Kidney (tissue), 14 donors: Measurements from ENCODE around the gene PLEKHO2. TPM values are rescaled to one million over a fixed set of nuclear protein-coding genes. Genes with fewer than 3 reads are reported as not detected.

Experiments
- DNase-seq, 5 donors: peaks; one replicate each; pipeline ENCODE4 v3.0.0-alpha.2; 2013 to 2020
- FAIRE-seq: peaks from 2 replicates; lab custom pipeline; 2012; peaks lifted over from hg19 to GRCh38; lab: Jason Lieb, UNC
- H3K27ac ChIP-seq, 2 donors: one replicate each; pipeline ENCODE4 v1.7.0; 2013; ENCODE audit warnings: low read depth in 2 of 2, low read length in 2 of 2, inconsistent platforms in 1 of 2
- H3K27me3 ChIP-seq: one replicate; pipeline ENCODE4 v1.7.1; 2013; ENCODE audit warnings: low read length, inconsistent platforms; ENCODE audit not compliant: control insufficient read depth, insufficient read depth
- H3K36me3 ChIP-seq, 3 donors: one replicate each; pipeline versions ENCODE4 v1.7.0 to v1.7.1; 2013; ENCODE audit warnings: low read length in 3 of 3, control low read depth in 1 of 3, inconsistent platforms in 1 of 3; ENCODE audit not compliant: insufficient read depth in 3 of 3, control insufficient read depth in 2 of 3
- H3K4me1 ChIP-seq, 3 donors: one replicate each; pipeline versions ENCODE4 v1.7.0 to v1.7.1; 2013; ENCODE audit warnings: low read length in 3 of 3, inconsistent platforms in 1 of 3, low read depth in 1 of 3; ENCODE audit not compliant: control insufficient read depth in 2 of 3, insufficient read depth in 2 of 3
- H3K4me3 ChIP-seq, 3 donors: one replicate each; pipeline versions ENCODE4 v1.7.0 to v1.8.1; 2013; ENCODE audit warnings: low read length in 3 of 3, control low read depth in 1 of 3, inconsistent platforms in 1 of 3
- H3K9ac ChIP-seq, 3 donors: one replicate each; pipeline versions ENCODE4 v1.7.0 to v1.7.1; 2013; ENCODE audit warnings: low read length in 3 of 3, control low read depth in 1 of 3, inconsistent platforms in 1 of 3
- H3K9me3 ChIP-seq, 3 donors: one replicate each; pipeline versions ENCODE4 v1.7.0 to v1.7.1; 2013; ENCODE audit warnings: low read length in 3 of 3, control low read depth in 1 of 3, inconsistent platforms in 1 of 3; ENCODE audit not compliant: control insufficient read depth in 2 of 3, insufficient read depth in 1 of 3
- intact Hi-C: fragments of 100-400 bp; cut with DNase I; formaldehyde crosslinking; loops from one replicate; pipeline ENCODE4 v1.11.1; 2022
- polyA plus RNA-seq: library from polyadenylated mRNA; stranded (reverse); fragments of 350-450 nt; fragmentation: Illumina TruSeq; extraction: RNeasy Lipid Tissue Mini Kit (QIAGEN cat#74804); gene quantifications from one replicate; pipeline ENCODE4 v1.2.3, GENCODE V29; 2014; ENCODE audit warnings: low read depth, low replicate concordance; ENCODE audit not compliant: insufficient read depth
- total RNA-seq: library from RNA; stranded (reverse); fragmentation: NEBNext Ultra II Directional; extraction: Animal tissue kit (Norgen Biotek cat#: 25700); gene quantifications from one replicate; pipeline ENCODE4 v1.2.1, GENCODE V29; 2021
- TF ChIP-seq, protein P1 (sequence below): IDR thresholded peaks from 3 replicates; pipeline ENCODE4 v1.5.1; 2012; ENCODE audit warnings: mild to moderate bottlenecking, moderate library complexity, borderline replicate concordance; ENCODE audit not compliant: insufficient read depth; ENCODE audit errors: extremely low read depth
- donor health status: control.
- donor health status: control.
- donor health status: control.
- donor health status: control.
- donor health status: control.
- donor health status: DM: yes; HTN: yes; CAD: no.
- donor health status: Normal renal cell carcinoma (clear cell type).

The PLEKHO2 gene
- total and polyA plus RNA-seq, 2 donors from 2014 or later: 12.0 to 48.6 TPM

DNA sequence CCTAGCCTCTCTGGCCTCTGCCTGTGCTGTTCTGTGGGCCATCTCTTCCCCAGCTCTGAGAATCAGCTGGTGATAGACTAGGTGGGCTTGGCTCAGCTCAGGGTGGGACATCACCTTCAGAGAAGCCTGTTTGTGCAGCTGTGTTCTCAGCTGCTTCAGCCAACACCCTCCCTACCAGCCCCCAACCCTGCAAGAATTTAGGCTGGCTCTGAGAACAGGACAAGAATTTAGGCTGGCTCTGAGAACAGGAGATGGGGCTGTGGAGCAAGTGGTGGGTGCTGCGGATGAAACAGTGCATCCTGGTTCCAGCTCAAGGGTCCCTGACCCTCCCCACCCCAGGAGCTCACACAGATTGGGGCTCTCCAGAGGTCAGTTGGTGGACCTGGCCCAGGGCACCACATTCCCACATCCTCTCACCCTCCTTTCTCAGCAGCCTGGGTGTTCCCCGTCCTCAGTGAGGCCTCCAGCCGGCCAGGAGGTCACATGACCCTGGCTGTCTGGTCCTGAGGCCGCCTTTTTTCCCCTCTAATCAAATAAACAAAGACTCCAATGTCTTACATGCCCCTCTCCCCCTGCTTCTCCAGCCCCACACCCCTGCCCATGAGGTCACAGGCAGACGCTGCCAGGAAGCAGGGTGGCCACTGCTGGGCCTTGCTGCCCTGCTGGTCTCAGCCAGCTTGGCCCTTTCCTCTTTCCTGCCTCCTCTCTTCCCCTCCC, 14.9 kb downstream of the PLEKHO2 start:
- H3K36me3 ChIP-seq: peaks cover 0 to 24% (median 18%) of the 10 kb centered on the region in 3 donors
- DNase-seq: peak; percentile 55 to 89 (median 66)
- H3K27ac ChIP-seq: peak overlapping the region; percentile 73 to 74
- no peak for FAIRE-seq
- H3K4me1 ChIP-seq: peaks cover 0 to 30% (median 23%) of the 10 kb centered on the region in 3 donors
- TF ChIP-seq, protein P1, sequence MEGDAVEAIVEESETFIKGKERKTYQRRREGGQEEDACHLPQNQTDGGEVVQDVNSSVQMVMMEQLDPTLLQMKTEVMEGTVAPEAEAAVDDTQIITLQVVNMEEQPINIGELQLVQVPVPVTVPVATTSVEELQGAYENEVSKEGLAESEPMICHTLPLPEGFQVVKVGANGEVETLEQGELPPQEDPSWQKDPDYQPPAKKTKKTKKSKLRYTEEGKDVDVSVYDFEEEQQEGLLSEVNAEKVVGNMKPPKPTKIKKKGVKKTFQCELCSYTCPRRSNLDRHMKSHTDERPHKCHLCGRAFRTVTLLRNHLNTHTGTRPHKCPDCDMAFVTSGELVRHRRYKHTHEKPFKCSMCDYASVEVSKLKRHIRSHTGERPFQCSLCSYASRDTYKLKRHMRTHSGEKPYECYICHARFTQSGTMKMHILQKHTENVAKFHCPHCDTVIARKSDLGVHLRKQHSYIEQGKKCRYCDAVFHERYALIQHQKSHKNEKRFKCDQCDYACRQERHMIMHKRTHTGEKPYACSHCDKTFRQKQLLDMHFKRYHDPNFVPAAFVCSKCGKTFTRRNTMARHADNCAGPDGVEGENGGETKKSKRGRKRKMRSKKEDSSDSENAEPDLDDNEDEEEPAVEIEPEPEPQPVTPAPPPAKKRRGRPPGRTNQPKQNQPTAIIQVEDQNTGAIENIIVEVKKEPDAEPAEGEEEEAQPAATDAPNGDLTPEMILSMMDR: no peak
- H3K4me3 ChIP-seq: no peak overlapping the region
- H3K9ac ChIP-seq: no peak overlapping the region
- intact Hi-C loops: no loop called here
- no peaks in the 10 kb centered on the region for H3K27me3 ChIP-seq
- H3K9me3 ChIP-seq: no peaks in the 10 kb centered on the region

DNA sequence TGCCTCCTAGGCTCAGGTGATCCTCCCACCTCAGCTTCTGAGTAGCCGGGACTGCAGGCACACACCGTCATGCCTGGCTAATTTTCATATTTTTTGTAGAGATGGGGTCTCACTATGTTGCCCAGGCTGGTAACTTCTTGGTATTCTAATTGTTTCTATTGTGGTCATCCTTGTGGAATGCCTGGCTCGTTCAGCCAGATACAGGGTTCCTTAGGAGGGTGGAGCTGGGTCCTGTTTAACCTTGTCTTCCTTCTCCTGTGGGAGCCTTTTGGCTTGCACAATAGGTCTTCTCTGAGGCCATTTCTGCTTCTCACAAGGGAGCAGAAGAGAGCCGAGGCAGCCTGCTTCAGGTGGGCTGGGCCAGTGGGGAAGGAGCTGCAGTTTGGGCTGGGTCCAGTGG, 15.7 kb downstream of the PLEKHO2 start:
- TF ChIP-seq, protein P1: no peak
- Histone ChIP-seq H3K27ac (peak overlapping the region; percentile 73 to 74), H3K4me1 (peaks cover 0 to 30% (median 23%) of the 10 kb centered on the region in 3 donors), H3K36me3 (peaks cover 0 to 24% (median 18%) of the 10 kb centered on the region in 3 donors), H3K9me3 (no peaks in the 10 kb centered on the region), H3K9ac (peak overlapping the region in 1 of 3 donors; percentile 30), H3K4me3 (no peak overlapping the region), H3K27me3 (no peaks in the 10 kb centered on the region)
- no peak for DNase-seq
- intact Hi-C loops: no loop called here
- no peak for FAIRE-seq

DNA sequence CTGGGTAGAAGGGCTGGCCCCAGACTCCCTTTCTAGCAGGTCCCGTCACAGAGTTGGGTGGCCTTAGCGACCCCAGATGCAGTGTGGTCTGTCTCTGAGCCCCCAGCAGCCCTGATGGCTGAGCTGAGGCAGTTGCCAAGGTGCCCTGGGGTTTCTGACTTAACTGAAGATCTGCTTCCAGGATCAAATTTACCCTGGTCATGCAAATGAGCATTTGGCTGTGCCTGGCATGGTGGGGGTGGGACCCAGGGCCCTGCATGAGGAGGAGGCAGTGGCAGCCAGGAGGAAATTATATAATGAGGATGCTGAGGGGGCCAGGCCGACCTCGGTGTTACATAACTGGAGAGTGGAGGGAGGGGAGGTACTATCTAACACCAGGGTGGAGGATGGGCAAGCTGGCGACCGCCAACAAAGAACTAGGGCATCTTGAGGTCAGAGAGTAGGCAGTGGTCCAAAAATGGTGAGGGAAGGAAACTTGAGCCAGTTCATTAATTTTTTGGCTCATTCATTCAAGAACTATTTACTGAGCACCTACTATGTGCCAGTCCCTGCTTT, 16.4 kb downstream of the PLEKHO2 start:
- Histone ChIP-seq H3K36me3 (peaks cover 0 to 24% (median 18%) of the 10 kb centered on the region in 3 donors), H3K27ac (peak overlapping the region; percentile 49 to 68)

More for the DNA sequence above, 16.4 kb downstream of the PLEKHO2 start:
- DNase-seq (peak in 2 of 5 donors; percentile 43 to 60), FAIRE-seq (no peak)
- Histone ChIP-seq H3K4me3 (no peak overlapping the region), H3K9me3 (no peaks in the 10 kb centered on the region), H3K4me1 (peaks cover 0 to 30% (median 23%) of the 10 kb centered on the region in 3 donors), H3K27me3 (no peaks in the 10 kb centered on the region), H3K9ac (peak overlapping the region in 1 of 3 donors; percentile 30)
- TF ChIP-seq, protein P1: no peak
- intact Hi-C loops: no loop called here
